Measurements from ENCODE around the gene ZNF785.
"Not testable (repeated sequence)": the region's sequence is repeated elsewhere in the genome, so short reads cannot be mapped to it uniquely, and the experiment has no call there.

Gene ZNF785

GRCh38 chr16:30602616-30603277, 17.2 kb upstream of the ZNF785 start:
- no peak for DNase-seq (ENCODE audit: low read depth)

GRCh38 chr16:30601966-30602365, 16.5 kb upstream of the ZNF785 start:
- DNase-seq (ENCODE audit: low read depth), result no peak

GRCh38 chr16:30600929-30601328, 15.4 kb upstream of the ZNF785 start:
- DNase-seq (ENCODE audit: low read depth), result no peak

- no peak for DNase-seq (ENCODE audit: low read depth)
Measured at GRCh38 chr16:30600215-30600614, 14.7 kb upstream of the ZNF785 start.

- no peak for DNase-seq (ENCODE audit: low read depth)
Measured at GRCh38 chr16:30592871-30593270, 7.4 kb upstream of the ZNF785 start.

GRCh38 chr16:30590869-30591268, 5.4 kb upstream of the ZNF785 start:
- DNase-seq (ENCODE audit: low read depth), result not testable (repeated sequence)

GRCh38 chr16:30589582-30589981, 4.1 kb upstream of the ZNF785 start:
- DNase-seq (ENCODE audit: low read depth), result not testable (repeated sequence)

- no peak for DNase-seq (ENCODE audit: low read depth)
Measured at GRCh38 chr16:30588651-30589050, 3.2 kb upstream of the ZNF785 start.

- DNase-seq (ENCODE audit: low read depth), result no peak
Measured at GRCh38 chr16:30585022-30585399, 486 bp downstream of the ZNF785 start.

GRCh38 chr16:30582611-30583340, 2.7 kb downstream of the ZNF785 start:
- DNase-seq (ENCODE audit: low read depth), result no peak

- no peak for DNase-seq (ENCODE audit: low read depth)
Measured at GRCh38 chr16:30581457-30581856, 4.0 kb downstream of the ZNF785 start.

GRCh38 chr16:30574678-30575077, 10.8 kb downstream of the ZNF785 start:
- no peak for DNase-seq (ENCODE audit: low read depth)

GRCh38 chr16:30571445-30572322, 13.8 kb downstream of the ZNF785 start, which contains the start of gene ZNF688:
TSS of gene ZNF688 (minus strand) at chr16:30571714. CDS start at chr16:30571629, 85 bp downstream.
- peak; percentile 94 for DNase-seq (ENCODE audit: low read depth)

GRCh38 chr16:30570636-30571444, 14.7 kb downstream of the ZNF785 start:
- DNase-seq (ENCODE audit: low read depth), result no peak

GRCh38 chr16:30569746-30570635, 15.5 kb downstream of the ZNF785 start:
- no peak for DNase-seq (ENCODE audit: low read depth)

- no peak for DNase-seq (ENCODE audit: low read depth)
Measured at GRCh38 chr16:30569281-30569680, 16.2 kb downstream of the ZNF785 start.

GRCh38 chr16:30567991-30568638, 17.4 kb downstream of the ZNF785 start:
- DNase-seq (ENCODE audit: low read depth), result peak; percentile 42

GRCh38 chr16:30567160-30567990, 18.1 kb downstream of the ZNF785 start:
- peak; percentile 70 for DNase-seq (ENCODE audit: low read depth)

- no peak for DNase-seq (ENCODE audit: low read depth)
Measured at GRCh38 chr16:30566531-30566930, 19.0 kb downstream of the ZNF785 start.
